Psoas muscle (tissue), 8 donors: ENCODE data around the gene RAD51B. TPM values are rescaled to one million over a fixed set of nuclear protein-coding genes. Genes with fewer than 3 reads are reported as not detected.
A peak's percentile ranks its signal among the peaks of the same experiment; 100 is the strongest.

Source experiments
- ATAC-seq, 4 donors: fragments of 200-7000 bp; cut with Tn5 transposase; one replicate each; pipeline ENCODE4 v1.9.1; 2020; ENCODE audit warnings: moderate library complexity in 3 of 4, mild to moderate bottlenecking in 2 of 4
- DNase-seq, 2 donors: peaks; one replicate each; pipeline ENCODE4 v3.0.0-alpha.2; 2020
- H3K27ac ChIP-seq: fragments of 200-600 bp; one replicate; pipeline ENCODE4 v1.8.0; 2022
- H3K27me3 ChIP-seq, 3 donors: fragments of 200-600 bp in 1 of 3; one replicate each; pipeline versions ENCODE4 v1.6.1 to v1.8.0; 2013 to 2022; ENCODE audit warnings: low read length in 2 of 3, mild to moderate bottlenecking in 2 of 3, moderate library complexity in 1 of 3; ENCODE audit not compliant: insufficient read depth in 3 of 3
- H3K36me3 ChIP-seq, 2 donors: fragments of 200-600 bp in 1 of 2; one replicate each; pipeline versions ENCODE4 v1.6.1 to v1.8.0; 2013 to 2022; ENCODE audit warnings: low read depth in 1 of 2, mild to moderate bottlenecking in 1 of 2, moderate library complexity in 1 of 2; ENCODE audit not compliant: insufficient read depth in 1 of 2
- H3K4me1 ChIP-seq: fragments of 200-600 bp; one replicate; pipeline ENCODE4 v1.8.0; 2022
- H3K4me3 ChIP-seq: fragments of 200-600 bp; one replicate; pipeline ENCODE4 v1.8.0; 2022; ENCODE audit warnings: mild to moderate bottlenecking
- H3K9me3 ChIP-seq: fragments of 200-600 bp; one replicate; pipeline ENCODE4 v1.8.0; 2022
- CTCF ChIP-seq: fragments of 200-600 bp; IDR thresholded peaks from one replicate; pipeline ENCODE4 v1.8.0; 2022; ENCODE audit warnings: antibody characterized with exemption
- WGBS, 3 donors: extraction: QIAGEN DNeasy Blood & Tissue Kit; methylation state at CpG; one replicate each; pipeline versions ENCODE4 v1.1.6 to v1.1.7; 2013; 5-methylcytosine and 5-hydroxymethylcytosine counted together
- intact Hi-C, 2 donors: fragments of 100-400 bp; cut with DNase I; formaldehyde crosslinking; loops; one replicate each; pipeline versions ENCODE4 v1.11.0 to v1.14.2; 2022
- polyA plus RNA-seq, 3 donors: library from polyadenylated mRNA; stranded (reverse); fragments of 200-250 nt; gene quantifications; one replicate each; pipeline ENCODE4 v1.2.3, GENCODE V29; 2013
- total RNA-seq, 4 donors: library from RNA; stranded (reverse); fragmentation: NEBNext Ultra II Directional in 2 of 4; extraction: Animal tissue kit (Norgen Biotek cat#: 25700) in 2 of 4; gene quantifications; one replicate each; pipeline versions ENCODE4 v1.2.1 to v1.2.4, GENCODE V29; 2021 to 2023
- donor health status: healthy with polysubstance abuse.
- donor health status: DM: no; HTN: no; CAD: no; lungs with moderate emphysema.
- donor health status: Bipolar disorder and iron deficiency.
- donor health status: healthy.
- donor health status: DM: yes; HTN: yes; CAD: no.
- donor health status: DM: no; HTN: no; CAD: no.
- donor health status: DM: no; HTN: no; CAD: no.
- donor health status: DM: yes; HTN: yes; CAD: no.

RAD51B gene
- total and polyA plus RNA-seq, 7 donors = 0.60 to 7.2 (median 2.2) TPM

DNA sequence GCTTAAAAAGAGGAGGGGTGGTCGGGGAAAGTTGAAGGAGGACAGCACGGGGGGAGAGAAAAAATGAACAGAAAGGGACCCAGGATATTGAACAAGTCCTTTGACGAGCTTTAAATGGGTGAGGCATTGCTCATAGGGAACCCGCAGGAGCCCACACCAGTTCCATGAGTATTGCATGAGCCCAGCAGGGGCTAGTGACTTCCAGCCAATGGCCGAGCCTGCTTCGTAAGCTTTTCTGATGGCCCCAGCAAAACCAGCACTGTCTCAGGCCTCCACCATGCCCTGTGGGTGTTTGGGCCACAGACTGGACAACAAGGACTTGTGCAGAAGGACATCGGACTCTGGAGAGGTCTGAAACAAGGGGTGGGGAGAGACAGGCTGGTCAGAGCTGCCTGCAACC, 863.7 kb downstream of the RAD51B start:
- no peak for TF ChIP-seq CTCF
- ATAC-seq = peak in 1 of 4 donors; percentile 24
- DNase-seq = no peak
- intact Hi-C loops = loop anchor here in 1 of 2 donors (5.0 kb wide), 1 partner anchor 104 kb away; no protein-coding TSS in a partner anchor
- WGBS, 3 donors = 77 to 83% (median 79%) methylated on average over 7 of the region's 7 CpGs
- Histone ChIP-seq H3K27me3 (no peaks in the 10 kb centered on the region), H3K36me3 (no peaks in the 10 kb centered on the region), H3K27ac (peak overlapping the region; percentile 68), H3K4me3 (no peak overlapping the region), H3K9me3 (no peaks in the 10 kb centered on the region), H3K4me1 (peaks cover 40% of the 10 kb centered on the region)

DNA sequence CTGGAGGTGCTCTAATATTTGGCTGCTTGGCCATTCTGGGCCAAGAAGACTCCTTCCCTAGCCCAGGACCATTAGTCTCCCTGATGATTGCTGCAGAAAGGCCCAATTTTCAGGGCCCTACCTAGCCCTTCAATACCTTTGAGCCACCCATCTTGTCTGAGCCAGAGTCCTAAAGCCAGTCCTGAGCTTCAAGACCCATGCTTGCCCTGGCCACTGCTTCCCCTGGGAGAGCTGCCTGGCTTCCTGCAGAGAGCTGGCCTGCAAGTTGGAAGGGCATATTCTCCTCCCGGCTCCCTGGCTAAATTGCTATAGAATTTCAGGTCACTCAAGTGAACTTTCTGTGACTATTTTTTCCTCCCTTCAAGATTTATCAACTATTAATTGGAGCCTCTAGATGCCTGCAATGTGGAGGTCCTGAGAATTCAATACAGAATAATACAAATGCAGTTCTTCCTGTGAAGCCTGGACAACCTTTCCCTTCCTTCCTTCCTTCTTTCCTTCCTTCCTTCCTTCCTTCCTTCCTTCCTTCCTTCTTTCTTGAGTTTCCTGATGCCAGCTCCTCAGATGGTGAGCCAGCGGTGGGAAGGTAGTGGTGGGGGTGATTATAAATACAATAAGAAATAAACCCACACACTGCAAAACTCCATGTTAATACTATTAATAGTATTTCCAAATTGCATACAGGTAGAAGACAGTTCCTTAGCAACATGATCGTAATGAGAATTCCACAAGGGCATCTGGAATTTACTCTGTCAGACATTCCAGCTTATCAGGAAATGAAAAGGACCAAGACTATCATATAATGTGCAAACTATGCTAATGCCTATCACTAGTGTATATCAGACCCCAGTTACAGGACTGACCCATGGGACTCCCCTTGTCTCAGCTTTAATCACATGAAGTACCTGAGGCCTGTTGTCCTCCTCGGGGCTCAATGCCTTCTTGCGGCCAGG, 865.2 kb downstream of the RAD51B start:
- peaks cover 40% of the 10 kb centered on the region for H3K4me1 ChIP-seq
- whole genome bisulfite sequencing, 3 donors = 60 to 65% (median 64%) methylated on average over 5 of the region's 5 CpGs

DNA sequence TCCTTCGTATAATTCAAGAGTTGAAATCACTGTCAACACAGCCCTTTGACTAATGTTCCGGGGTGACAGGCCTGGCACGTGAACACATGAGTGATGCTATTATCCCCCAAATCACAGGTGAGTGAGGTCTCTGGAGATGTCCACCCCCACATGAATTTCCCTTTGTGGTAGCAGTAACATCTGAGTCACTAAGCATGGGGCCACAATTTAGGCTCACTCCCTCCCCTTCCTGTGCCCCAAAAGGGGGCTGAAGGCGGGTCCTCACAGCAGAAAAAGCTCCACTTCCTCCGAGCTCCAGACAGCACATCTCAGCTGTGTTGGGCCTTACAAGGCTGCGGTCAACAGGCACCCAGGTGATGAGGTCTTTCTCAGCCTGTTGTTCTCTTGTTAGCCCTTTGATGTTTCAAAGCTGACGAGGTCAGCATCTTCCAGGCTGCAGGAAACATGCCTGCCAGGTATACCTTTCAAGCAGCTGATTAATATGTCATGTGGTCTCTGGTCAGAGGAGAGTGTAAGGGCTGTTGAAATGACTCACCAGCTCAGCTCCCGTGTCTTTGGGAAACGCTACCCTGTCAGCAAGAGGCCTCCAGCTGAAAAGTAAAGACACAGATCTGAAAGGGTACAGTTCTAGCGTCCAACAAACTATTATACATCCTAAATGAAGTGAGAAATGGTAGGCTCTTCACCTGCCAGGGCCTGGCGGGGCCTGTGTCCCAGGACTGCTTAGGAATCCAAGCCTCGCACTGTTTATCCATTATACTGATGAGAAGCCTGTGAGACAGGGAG, 866.0 kb downstream of the RAD51B start:
- no peak overlapping the region for H3K27ac ChIP-seq
- H3K36me3 ChIP-seq = no peaks in the 10 kb centered on the region

More for the DNA sequence above, 865.2 kb downstream of the RAD51B start:
- H3K4me3 ChIP-seq = no peak overlapping the region
- no peak overlapping the region for H3K27ac ChIP-seq
- H3K9me3 ChIP-seq = no peaks in the 10 kb centered on the region
- TF ChIP-seq CTCF = no peak
- intact Hi-C loops = loop anchor here in 1 of 2 donors (5.0 kb wide), 1 partner anchor 103 kb away; no protein-coding TSS in a partner anchor
- H3K36me3 ChIP-seq = no peaks in the 10 kb centered on the region
- DNase-seq (no peak), ATAC-seq (no peak)
- no peaks in the 10 kb centered on the region for H3K27me3 ChIP-seq

GRCh38 chr14:68686205-68686465, 866.6 kb downstream of the RAD51B start:
- ATAC-seq = no peak
- WGBS, 3 donors = 94 to 100% (median 96%) methylated on average over 1 of the region's 1 CpG
- H3K27ac ChIP-seq = no peak overlapping the region

More for the DNA sequence above, 866.0 kb downstream of the RAD51B start:
- no peaks in the 10 kb centered on the region for H3K27me3 ChIP-seq
- H3K4me3 ChIP-seq = no peak overlapping the region
- 86 to 89% (median 89%) methylated on average over 12 of the region's 12 CpGs for WGBS, 3 donors
- TF ChIP-seq CTCF = no peak
- intact Hi-C loops = no loop called here
- H3K4me1 ChIP-seq = peaks cover 37% of the 10 kb centered on the region
- DNase-seq (peak in 1 of 2 donors; percentile 50), ATAC-seq (peak in 3 of 4 donors; percentile 31 to 41 (median 39))
- H3K9me3 ChIP-seq = no peaks in the 10 kb centered on the region

More at GRCh38 chr14:68686205-68686465, 866.6 kb downstream of the RAD51B start:
- no peak for TF ChIP-seq CTCF
- Histone ChIP-seq H3K4me1 (peaks cover 31% of the 10 kb centered on the region), H3K36me3 (no peaks in the 10 kb centered on the region), H3K27me3 (no peaks in the 10 kb centered on the region), H3K4me3 (no peak overlapping the region), H3K9me3 (no peaks in the 10 kb centered on the region)
- intact Hi-C loops = no loop called here
- DNase-seq = no peak
